ENCODE data around the gene KPRP.

KPRP gene

DNA sequence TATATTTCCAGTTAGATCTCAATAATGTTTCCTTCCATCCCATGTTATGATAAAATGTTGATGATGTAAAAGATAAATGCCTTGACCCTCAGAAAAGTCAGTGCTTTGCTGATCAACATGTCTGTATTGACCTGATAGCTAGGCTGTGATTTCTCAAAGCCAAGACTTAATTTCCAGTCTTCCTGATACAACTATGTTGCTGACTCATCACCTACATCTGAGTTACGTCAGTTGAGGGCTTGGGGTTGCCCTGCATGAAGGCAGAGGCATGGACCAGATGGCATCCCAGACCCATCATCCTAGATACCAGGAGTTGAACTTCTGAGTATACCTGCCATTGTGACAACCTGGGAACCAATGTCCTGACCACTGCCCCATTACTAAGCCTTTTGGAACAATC lies 43.5 kb downstream of the KPRP start:
- no peaks in the 10 kb centered on the region for H3K79me1 ChIP-seq (replicated peaks; ENCODE audit: low read length, poor library complexity, severe bottlenecking)
- H4K91ac ChIP-seq (ENCODE audit: low read length) = no peak overlapping the region
- H2BK5ac ChIP-seq (ENCODE audit: low read depth, low read length, poor library complexity, severe bottlenecking) = no peak overlapping the region
- no peak overlapping the region for H2BK12ac ChIP-seq (ENCODE audit: low read length in 2 of 2)
- H2BK15ac ChIP-seq (ENCODE audit: low read depth, poor library complexity, severe bottlenecking) = no peak overlapping the region
- no peak overlapping the region for H2BK120ac ChIP-seq (ENCODE audit: low read depth, low read length)
- H3K4me2 ChIP-seq (ENCODE audit: low read length, poor library complexity, severe bottlenecking) = no peak overlapping the region
- no peaks in the 10 kb centered on the region for H3K9me3 ChIP-seq (ENCODE audit: control insufficient read depth, low read length)
- no peaks in the 10 kb centered on the region for H3K36me3 ChIP-seq (ENCODE audit: control insufficient read depth in 1 of 2, insufficient read depth in 2 of 2, low read depth in 1 of 2, low read length in 2 of 2)
- no peaks in the 10 kb centered on the region for H3K4me1 ChIP-seq (ENCODE audit: control insufficient read depth, insufficient read depth, low read depth, low read length)
- no peak overlapping the region for H4K8ac ChIP-seq (ENCODE audit: low read length)
- no peak for DNase-seq
- no peak overlapping the region for H3K23ac ChIP-seq (ENCODE audit: low read length in 2 of 2)
- no peak overlapping the region for H3K14ac ChIP-seq (ENCODE audit: low read length in 2 of 2)
- H3K27ac ChIP-seq (ENCODE audit: low read length, poor library complexity, severe bottlenecking) = no peak overlapping the region
- H3K27me3 ChIP-seq (ENCODE audit: control insufficient read depth in 1 of 2, insufficient read depth in 1 of 2, low read length in 2 of 2) = no peaks in the 10 kb centered on the region
- 61% methylated on average over 1 of the region's 1 CpG for WGBS
- no peak overlapping the region for H3K4me3 ChIP-seq (ENCODE audit: insufficient read depth in 1 of 2, low read depth in 1 of 2, low read length in 2 of 2)
- no peak overlapping the region for H3K4ac ChIP-seq (ENCODE audit: low read depth in 1 of 2, low read length in 2 of 2)
- no peak overlapping the region for H3K9ac ChIP-seq (ENCODE audit: low read length)
- no peak overlapping the region for H2AFZ ChIP-seq (ENCODE audit: low read depth, low read length)
- H2AK5ac ChIP-seq (ENCODE audit: low read length, severe bottlenecking) = no peak overlapping the region
- H3K18ac ChIP-seq (ENCODE audit: low read depth in 1 of 2, low read length in 2 of 2) = no peak overlapping the region

DNA sequence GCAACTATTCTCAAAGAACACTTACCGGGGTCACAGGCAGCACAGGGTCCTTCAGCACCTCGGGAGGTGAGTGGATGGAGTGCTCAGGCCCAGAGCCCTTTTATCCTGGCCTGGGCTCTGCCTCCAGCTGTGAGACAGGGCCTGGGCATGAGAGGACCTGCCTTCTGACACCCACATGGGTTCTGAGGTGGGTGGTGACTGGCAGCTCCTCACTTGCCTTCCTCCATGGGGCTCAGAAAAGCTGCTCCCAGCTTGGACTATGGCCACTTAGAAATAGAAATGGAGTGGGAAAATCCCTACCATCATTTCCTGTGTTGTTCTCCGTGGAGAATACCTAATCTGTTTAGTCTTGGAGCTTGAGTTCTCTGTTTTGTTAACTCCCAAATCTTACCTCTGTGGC lies 48.8 kb downstream of the KPRP start, which contains the start of gene LCE1C:
Gene LCE1C, minus strand, starts transcription at position 76 of the 400 bp plus-strand sequence. CDS start 1,173 bp downstream, outside the sequence.
- H3K23ac ChIP-seq (ENCODE audit: low read length in 2 of 2) = no peak within 1 kb of the TSS
- no peak within 1 kb of the TSS for H3K4me3 ChIP-seq (ENCODE audit: insufficient read depth in 1 of 2, low read depth in 1 of 2, low read length in 2 of 2)
- H3K36me3 ChIP-seq (ENCODE audit: control insufficient read depth in 1 of 2, insufficient read depth in 2 of 2, low read depth in 1 of 2, low read length in 2 of 2) = no peaks in the 10 kb centered on the region

DNA sequence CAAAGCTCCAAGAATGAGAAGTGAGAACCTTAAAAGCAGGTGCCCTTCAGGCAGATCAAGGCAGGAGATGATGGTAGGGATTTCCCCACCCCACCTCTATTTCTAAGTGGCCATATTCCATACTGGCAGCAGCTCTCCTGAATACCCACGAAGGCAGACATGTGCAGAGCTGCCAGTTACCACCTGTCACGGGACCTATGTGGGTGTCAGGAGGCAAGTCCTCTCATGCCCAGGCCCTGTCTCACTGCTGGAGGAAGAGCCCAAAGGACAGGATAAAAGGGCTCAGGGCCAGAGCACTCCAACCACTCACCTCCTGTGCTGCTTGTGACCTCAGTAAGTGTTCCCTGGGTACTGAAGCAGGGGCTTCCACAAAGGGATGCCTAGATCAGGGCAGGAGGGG lies 53.2 kb downstream of the KPRP start:
- H3K9me3 ChIP-seq (ENCODE audit: control insufficient read depth, low read length) = no peaks in the 10 kb centered on the region
- no peak overlapping the region for H4K91ac ChIP-seq (ENCODE audit: low read length)
- H3K18ac ChIP-seq (ENCODE audit: low read depth in 1 of 2, low read length in 2 of 2) = no peak overlapping the region
- H3K4me2 ChIP-seq (ENCODE audit: low read length, poor library complexity, severe bottlenecking) = no peak overlapping the region
- no peak overlapping the region for H2AK5ac ChIP-seq (ENCODE audit: low read length, severe bottlenecking)
- H3K23ac ChIP-seq (ENCODE audit: low read length in 2 of 2) = no peak overlapping the region
- no peak overlapping the region for H2AFZ ChIP-seq (ENCODE audit: low read depth, low read length)
- no peak overlapping the region for H3K4me3 ChIP-seq (ENCODE audit: insufficient read depth in 1 of 2, low read depth in 1 of 2, low read length in 2 of 2)
- no peak overlapping the region for H2BK12ac ChIP-seq (ENCODE audit: low read length in 2 of 2)
- no peak overlapping the region for H3K14ac ChIP-seq (ENCODE audit: low read length in 2 of 2)
- H3K36me3 ChIP-seq (ENCODE audit: control insufficient read depth in 1 of 2, insufficient read depth in 2 of 2, low read depth in 1 of 2, low read length in 2 of 2) = no peaks in the 10 kb centered on the region
- H3K27me3 ChIP-seq (ENCODE audit: control insufficient read depth in 1 of 2, insufficient read depth in 1 of 2, low read length in 2 of 2) = no peaks in the 10 kb centered on the region
- no peak overlapping the region for H2BK120ac ChIP-seq (ENCODE audit: low read depth, low read length)
- no peak overlapping the region for H2BK5ac ChIP-seq (ENCODE audit: low read depth, low read length, poor library complexity, severe bottlenecking)
- no peak for DNase-seq
- 45% methylated on average over 2 of the region's 2 CpGs for WGBS
- no peak overlapping the region for H3K27ac ChIP-seq (ENCODE audit: low read length, poor library complexity, severe bottlenecking)
- no peaks in the 10 kb centered on the region for H3K4me1 ChIP-seq (ENCODE audit: control insufficient read depth, insufficient read depth, low read depth, low read length)
- H3K9ac ChIP-seq (ENCODE audit: low read length) = no peak overlapping the region
- no peaks in the 10 kb centered on the region for H3K79me1 ChIP-seq (replicated peaks; ENCODE audit: low read length, poor library complexity, severe bottlenecking)
- H4K8ac ChIP-seq (ENCODE audit: low read length) = no peak overlapping the region
- H3K4ac ChIP-seq (ENCODE audit: low read depth in 1 of 2, low read length in 2 of 2) = no peak overlapping the region
- no peak overlapping the region for H2BK15ac ChIP-seq (ENCODE audit: low read depth, poor library complexity, severe bottlenecking)

More for the DNA sequence above, 48.8 kb downstream of the KPRP start, which contains the start of gene LCE1C:
- H2BK12ac ChIP-seq (ENCODE audit: low read length in 2 of 2) = no peak within 1 kb of the TSS
- H3K27me3 ChIP-seq (ENCODE audit: control insufficient read depth in 1 of 2, insufficient read depth in 1 of 2, low read length in 2 of 2) = no peaks in the 10 kb centered on the region
- WGBS = 22% methylated on average over 2 of the region's 3 CpGs
- no peak within 1 kb of the TSS for H2BK15ac ChIP-seq (ENCODE audit: low read depth, poor library complexity, severe bottlenecking)
- H2AFZ ChIP-seq (ENCODE audit: low read depth, low read length) = no peak within 1 kb of the TSS
- H4K8ac ChIP-seq (ENCODE audit: low read length) = no peak within 1 kb of the TSS
- no peak within 1 kb of the TSS for H3K18ac ChIP-seq (ENCODE audit: low read depth in 1 of 2, low read length in 2 of 2)
- H3K14ac ChIP-seq (ENCODE audit: low read length in 2 of 2) = no peak within 1 kb of the TSS
- no peak within 1 kb of the TSS for H3K9ac ChIP-seq (ENCODE audit: low read length)
- no peak within 1 kb of the TSS for H2AK5ac ChIP-seq (ENCODE audit: low read length, severe bottlenecking)
- DNase-seq = no peak
- no peak within 1 kb of the TSS for H3K27ac ChIP-seq (ENCODE audit: low read length, poor library complexity, severe bottlenecking)
- no peaks in the 10 kb centered on the region for H3K9me3 ChIP-seq (ENCODE audit: control insufficient read depth, low read length)
- no peak within 1 kb of the TSS for H3K4ac ChIP-seq (ENCODE audit: low read depth in 1 of 2, low read length in 2 of 2)
- no peaks in the 10 kb centered on the region for H3K4me1 ChIP-seq (ENCODE audit: control insufficient read depth, insufficient read depth, low read depth, low read length)
- H3K4me2 ChIP-seq (ENCODE audit: low read length, poor library complexity, severe bottlenecking) = no peak within 1 kb of the TSS
- no peak within 1 kb of the TSS for H4K91ac ChIP-seq (ENCODE audit: low read length)
- no peaks in the 10 kb centered on the region for H3K79me1 ChIP-seq (replicated peaks; ENCODE audit: low read length, poor library complexity, severe bottlenecking)
- H2BK5ac ChIP-seq (ENCODE audit: low read depth, low read length, poor library complexity, severe bottlenecking) = no peak within 1 kb of the TSS
- no peak within 1 kb of the TSS for H2BK120ac ChIP-seq (ENCODE audit: low read depth, low read length)

All from mesenchymal stem cell (in vitro differentiated cells and primary cell).